Nephron progenitor cell (in vitro differentiated cells): ENCODE results near the gene KIF26B.
"Not testable (repeated sequence)": the region's sequence is repeated elsewhere in the genome, so short reads cannot be mapped to it uniquely, and the experiment has no call there.

Experiments
- DNase-seq: peaks from one replicate; pipeline ENCODE4 v3.0.0; 2021
- H3K27ac Mint-ChIP-seq: 2 replicates; pipeline ENCODE4 v1.8.0; 2021; ENCODE audit warnings: mild to moderate bottlenecking, moderate library complexity, mixed read lengths
- H3K27me3 Mint-ChIP-seq: 2 replicates; pipeline ENCODE4 v1.8.0; 2021; ENCODE audit warnings: mild to moderate bottlenecking, low read depth, mixed read lengths; ENCODE audit not compliant: poor library complexity
- H3K36me3 Mint-ChIP-seq: 2 replicates; pipeline ENCODE4 v1.8.0; 2021; ENCODE audit warnings: low read depth, mixed read lengths
- H3K4me1 Mint-ChIP-seq: 2 replicates; pipeline ENCODE4 v1.8.0; 2021; ENCODE audit warnings: mixed read lengths
- H3K4me3 Mint-ChIP-seq: 2 replicates; pipeline ENCODE4 v1.8.0; 2021; ENCODE audit warnings: mild to moderate bottlenecking, moderate library complexity, mixed read lengths
- H3K9me3 Mint-ChIP-seq: 2 replicates; pipeline ENCODE4 v1.8.0; 2021; ENCODE audit warnings: mild to moderate bottlenecking, moderate library complexity, mixed read lengths
- TF ChIP-seq, protein P1 (sequence below): fragments of 200-600 bp; sonication (generic); IDR thresholded peaks from 2 replicates; pipeline ENCODE4 v1.5.0; 2021; ENCODE audit warnings: antibody characterized with exemption

The KIF26B gene

DNA sequence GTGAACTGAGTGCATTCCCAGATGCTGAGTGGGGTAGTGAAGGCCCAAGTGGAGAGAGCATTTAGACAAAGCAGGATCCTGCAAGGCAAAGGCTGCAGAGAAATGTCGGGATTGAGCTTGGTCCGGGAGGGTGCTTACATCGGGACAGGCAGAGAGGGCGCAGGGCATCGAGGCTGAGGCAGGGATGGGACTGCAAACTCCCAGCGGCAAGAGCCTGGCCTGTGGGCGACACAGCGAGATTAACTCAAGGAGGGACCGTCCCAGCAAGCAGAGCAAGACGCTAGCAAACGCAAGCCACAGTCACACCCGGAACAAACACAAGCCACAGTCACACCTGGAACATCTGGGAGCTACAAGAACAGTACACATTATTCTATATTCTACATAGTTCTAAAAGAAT is 537.5 kb downstream of the KIF26B start:
- H3K36me3 Mint-ChIP-seq: peaks cover 62% of the 10 kb centered on the region
- no peak overlapping the region for H3K4me3 Mint-ChIP-seq
- TF ChIP-seq, protein P1, sequence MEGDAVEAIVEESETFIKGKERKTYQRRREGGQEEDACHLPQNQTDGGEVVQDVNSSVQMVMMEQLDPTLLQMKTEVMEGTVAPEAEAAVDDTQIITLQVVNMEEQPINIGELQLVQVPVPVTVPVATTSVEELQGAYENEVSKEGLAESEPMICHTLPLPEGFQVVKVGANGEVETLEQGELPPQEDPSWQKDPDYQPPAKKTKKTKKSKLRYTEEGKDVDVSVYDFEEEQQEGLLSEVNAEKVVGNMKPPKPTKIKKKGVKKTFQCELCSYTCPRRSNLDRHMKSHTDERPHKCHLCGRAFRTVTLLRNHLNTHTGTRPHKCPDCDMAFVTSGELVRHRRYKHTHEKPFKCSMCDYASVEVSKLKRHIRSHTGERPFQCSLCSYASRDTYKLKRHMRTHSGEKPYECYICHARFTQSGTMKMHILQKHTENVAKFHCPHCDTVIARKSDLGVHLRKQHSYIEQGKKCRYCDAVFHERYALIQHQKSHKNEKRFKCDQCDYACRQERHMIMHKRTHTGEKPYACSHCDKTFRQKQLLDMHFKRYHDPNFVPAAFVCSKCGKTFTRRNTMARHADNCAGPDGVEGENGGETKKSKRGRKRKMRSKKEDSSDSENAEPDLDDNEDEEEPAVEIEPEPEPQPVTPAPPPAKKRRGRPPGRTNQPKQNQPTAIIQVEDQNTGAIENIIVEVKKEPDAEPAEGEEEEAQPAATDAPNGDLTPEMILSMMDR: no peak
- peak overlapping the region; percentile 22 for H3K27ac Mint-ChIP-seq
- no peaks in the 10 kb centered on the region for H3K9me3 Mint-ChIP-seq
- no peaks in the 10 kb centered on the region for H3K27me3 Mint-ChIP-seq
- no peak for DNase-seq
- peaks cover 47% of the 10 kb centered on the region for H3K4me1 Mint-ChIP-seq

DNA sequence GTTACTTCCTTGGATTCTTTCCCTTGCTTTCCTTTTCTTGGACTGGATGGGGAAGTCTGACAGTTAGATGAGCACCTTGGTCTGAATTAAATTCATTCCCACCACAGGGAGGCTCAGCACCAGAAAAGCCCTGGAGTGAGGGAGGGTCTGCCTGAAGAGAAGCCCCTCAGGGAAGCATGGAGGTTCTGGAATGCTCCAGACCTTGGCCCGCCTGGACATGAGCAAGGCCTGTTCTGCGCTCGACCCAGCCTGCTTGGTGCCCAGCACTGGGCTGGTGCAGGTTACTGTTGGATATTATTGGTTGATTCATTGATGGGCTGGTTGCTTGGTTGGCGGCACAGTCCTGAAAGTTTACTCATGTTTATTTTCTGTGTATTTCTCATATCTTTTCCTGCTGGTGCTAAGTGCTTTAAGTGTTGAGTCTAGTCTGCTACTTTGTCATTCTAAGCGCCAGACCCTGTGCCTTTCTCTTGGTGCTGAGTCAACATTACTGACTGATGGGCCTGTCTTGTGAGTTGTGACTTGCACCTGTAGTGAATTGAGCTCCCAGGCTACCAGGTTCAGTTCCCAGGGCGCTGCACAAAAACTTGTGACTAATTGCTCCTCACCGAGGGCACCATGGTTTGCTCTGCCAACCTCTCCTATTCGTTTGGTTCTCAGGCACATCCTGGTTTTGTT is 538.5 kb downstream of the KIF26B start:
- Mint-ChIP-seq H3K4me1 (peaks cover 45% of the 10 kb centered on the region), H3K36me3 (peaks cover 59% of the 10 kb centered on the region), H3K27me3 (no peaks in the 10 kb centered on the region), H3K4me3 (no peak overlapping the region), H3K27ac (no peak overlapping the region), H3K9me3 (no peaks in the 10 kb centered on the region)
- no peak for DNase-seq
- TF ChIP-seq, protein P1: no peak

DNA sequence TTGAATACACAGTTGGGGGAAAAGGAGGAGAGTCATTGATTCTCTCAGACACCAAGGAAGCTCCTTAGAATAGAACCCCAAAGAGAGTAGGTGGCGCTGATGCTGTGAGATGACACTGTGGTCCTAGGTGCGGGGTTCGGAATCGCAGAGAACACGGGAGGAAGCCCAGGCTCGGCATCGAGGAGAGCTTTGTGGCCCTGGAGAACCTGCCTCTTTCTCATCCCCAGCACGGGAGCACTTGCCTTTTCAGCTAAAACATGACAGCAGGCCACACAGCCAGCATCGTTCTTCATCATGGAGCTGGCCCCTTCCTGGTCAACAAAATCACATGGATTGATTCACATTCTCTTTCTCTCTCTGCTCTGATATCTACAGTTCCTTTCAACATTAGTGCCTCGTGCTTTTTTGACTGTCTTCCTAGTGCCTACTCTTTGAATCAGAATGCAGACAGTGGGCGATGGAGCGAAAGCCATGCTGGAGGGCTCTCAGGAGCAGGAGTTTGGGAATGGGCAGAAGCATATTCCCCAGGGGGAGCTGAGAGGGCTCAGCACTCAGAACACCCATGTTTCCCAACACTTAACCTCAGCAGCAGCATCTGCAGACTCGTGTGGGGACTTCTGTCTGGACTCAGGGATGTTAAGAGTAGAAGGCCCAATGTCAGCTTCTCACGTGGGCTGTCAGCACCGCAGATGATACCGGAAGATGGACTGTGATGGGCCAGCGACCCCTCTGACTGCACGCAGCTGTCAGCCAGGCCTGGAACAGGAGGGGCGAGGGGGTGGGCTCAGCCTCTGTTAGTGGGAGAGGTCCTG is 539.4 kb downstream of the KIF26B start:
- Mint-ChIP-seq H3K4me3 (no peak overlapping the region), H3K27me3 (no peaks in the 10 kb centered on the region), H3K27ac (peak overlapping the region; percentile 24), H3K4me1 (peaks cover 45% of the 10 kb centered on the region), H3K36me3 (peaks cover 68% of the 10 kb centered on the region), H3K9me3 (no peaks in the 10 kb centered on the region)
- no peak for DNase-seq
- TF ChIP-seq, protein P1: no peak

DNA sequence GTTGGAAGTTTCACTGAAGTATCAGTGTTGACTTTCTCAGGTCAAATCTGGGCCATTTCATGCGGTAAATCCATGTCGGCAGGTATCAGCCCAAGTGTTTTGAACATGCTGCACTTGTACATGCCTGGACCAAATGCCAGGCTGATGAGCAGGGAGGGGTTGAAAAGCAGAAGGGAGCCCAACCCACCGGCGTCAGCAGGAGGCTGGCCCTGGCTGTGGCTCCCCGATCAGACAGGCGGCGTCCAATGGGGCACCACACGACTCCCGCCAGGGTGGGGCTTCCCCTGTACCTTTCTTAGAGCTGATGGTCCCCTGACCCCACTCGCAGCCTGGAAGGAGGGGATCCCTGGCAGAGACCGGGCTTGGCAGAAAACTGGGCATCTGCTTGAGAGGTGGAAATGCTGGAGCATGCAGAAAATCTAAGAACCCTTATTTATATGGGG is 540.0 kb downstream of the KIF26B start:
- H3K4me3 Mint-ChIP-seq: no peak overlapping the region
- no peak overlapping the region for H3K27ac Mint-ChIP-seq
- H3K36me3 Mint-ChIP-seq: peaks cover 68% of the 10 kb centered on the region
- H3K4me1 Mint-ChIP-seq: peaks cover 42% of the 10 kb centered on the region
- no peak for DNase-seq
- H3K9me3 Mint-ChIP-seq: no peaks in the 10 kb centered on the region
- TF ChIP-seq, protein P1: no peak
- no peaks in the 10 kb centered on the region for H3K27me3 Mint-ChIP-seq

DNA sequence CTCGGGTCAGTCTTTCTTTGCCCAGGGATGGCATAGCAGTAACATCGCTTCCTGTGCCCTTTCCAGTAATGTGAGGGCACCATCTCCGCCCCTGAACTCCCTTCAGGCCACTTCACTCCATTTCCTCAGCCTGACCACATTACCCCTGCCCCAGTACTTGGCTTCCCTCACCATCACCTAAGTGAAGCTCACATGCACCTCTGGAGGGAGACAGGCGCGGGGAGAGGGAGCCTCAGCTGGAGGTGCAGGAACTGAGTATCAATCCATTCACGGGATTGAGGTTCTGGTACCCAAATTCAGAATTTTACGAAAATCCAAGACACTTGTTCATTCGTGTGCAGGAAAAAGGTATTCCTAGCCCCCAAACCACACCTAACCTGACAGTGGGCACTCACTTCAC is 540.4 kb downstream of the KIF26B start:
- no peaks in the 10 kb centered on the region for H3K9me3 Mint-ChIP-seq
- peaks cover 38% of the 10 kb centered on the region for H3K4me1 Mint-ChIP-seq
- peaks cover 68% of the 10 kb centered on the region for H3K36me3 Mint-ChIP-seq
- no peaks in the 10 kb centered on the region for H3K27me3 Mint-ChIP-seq
- no peak overlapping the region for H3K4me3 Mint-ChIP-seq
- no peak overlapping the region for H3K27ac Mint-ChIP-seq
- TF ChIP-seq, protein P1: no peak
- no peak for DNase-seq

DNA sequence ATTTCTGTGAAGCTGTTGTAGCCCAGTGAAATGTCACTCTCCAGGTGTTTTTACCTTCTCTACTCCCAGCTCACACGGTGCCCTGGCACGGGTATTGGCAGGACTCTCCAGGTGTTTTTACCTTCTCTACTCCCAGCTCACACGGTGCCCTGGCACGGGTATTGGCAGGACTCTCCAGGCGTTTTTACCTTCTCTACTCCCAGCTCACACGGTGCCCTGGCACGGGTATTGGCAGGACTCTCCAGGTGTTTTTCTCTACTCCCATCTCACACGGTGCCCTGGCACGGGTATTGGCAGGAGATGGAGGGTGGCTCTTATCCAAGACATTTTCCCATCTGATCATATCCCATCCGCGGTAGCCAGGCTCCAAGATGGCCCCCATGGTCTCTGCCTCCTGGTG is 540.9 kb downstream of the KIF26B start:
- Mint-ChIP-seq H3K36me3 (peaks cover 65% of the 10 kb centered on the region), H3K4me1 (peaks cover 33% of the 10 kb centered on the region)
- H3K27me3 Mint-ChIP-seq, H3K4me3 Mint-ChIP-seq, H3K9me3 Mint-ChIP-seq, DNase-seq, H3K27ac Mint-ChIP-seq: not testable (repeated sequence)
